B cell (primary cell): ENCODE measurements around the gene TMEM132D. TPM values are rescaled to one million over a fixed set of nuclear protein-coding genes. Genes with fewer than 3 reads are reported as not detected.

ENCODE experiments used
- ATAC-seq: fragments of 200-7000 bp; cut with Tn5 transposase; one replicate; pipeline ENCODE4 v1.10.0; 2021; ENCODE audit warnings: low read depth, mild to moderate bottlenecking, moderate number of reproducible peaks, moderate library complexity
- CTCF ChIA-PET: fragments of 350-600 bp; sonication (Branson Sonifier 250); formaldehyde crosslinking; loops from one replicate; lab custom pipeline; 2021; ENCODE audit warnings: antibody characterized with exemption, inconsistent platforms; lab: Charles Lee
- POLR2A ChIA-PET: fragments of 350-600 bp; sonication (Branson Sonifier 250); formaldehyde crosslinking; loops from one replicate; lab custom pipeline; 2021; ENCODE audit warnings: antibody characterized with exemption; lab: Charles Lee
- DNase-seq: peaks from one replicate; pipeline ENCODE4 v3.0.0; 2013
- H2AFZ ChIP-seq: 2 replicates; pipeline ENCODE4 v1.6.1; 2012; ENCODE audit warnings: mild to moderate bottlenecking, low read depth, low read length; ENCODE audit not compliant: insufficient read depth, poor library complexity, severe bottlenecking
- H3K27ac ChIP-seq, 2 donors: 1 replicate in 1 of 2; 2 replicates in 1 of 2; pipeline ENCODE4 v1.5.1; 2012 to 2013; ENCODE audit warnings: low read length in 2 of 2, mild to moderate bottlenecking in 2 of 2, moderate library complexity in 1 of 2
- H3K27me3 ChIP-seq, 4 experiments: fragments of 200-600 bp in 1 of 4; sonication (generic) in 1 of 4; replicated peaks in 1 of 4; 1 replicate in 2 of 4; 2 replicates in 2 of 4; pipeline versions ENCODE4 v1.6.1 to v1.7.0; 2013 to 2016; ENCODE audit warnings: low read length in 3 of 4, mild to moderate bottlenecking in 2 of 4, mixed read lengths in 1 of 4, moderate library complexity in 1 of 4; ENCODE audit not compliant: insufficient read depth in 4 of 4, control insufficient read depth in 3 of 4; ENCODE audit errors: control extremely low read depth in 1 of 4
- H3K36me3 ChIP-seq, 2 experiments: replicated peaks in 1 of 2; 1 replicate in 1 of 2; 2 replicates in 1 of 2; pipeline versions ENCODE4 v1.6.1 to v1.7.1; 2013; ENCODE audit warnings: low read length in 1 of 2; ENCODE audit not compliant: insufficient read depth in 2 of 2, control insufficient read depth in 1 of 2; ENCODE audit errors: control extremely low read depth in 1 of 2, extremely low read depth in 1 of 2
- H3K4me1 ChIP-seq, 2 donors: fragments of 200-600 bp in 1 of 2; sonication (generic) in 1 of 2; 1 replicate in 1 of 2; 2 replicates in 1 of 2; pipeline versions ENCODE4 v1.5.1 to v1.6.1; 2013 to 2017; ENCODE audit warnings: low read length in 2 of 2; ENCODE audit not compliant: control insufficient read depth in 2 of 2, insufficient read depth in 2 of 2
- H3K4me2 ChIP-seq: replicated peaks from 2 replicates; pipeline ENCODE3; 2012; ENCODE audit warnings: mild to moderate bottlenecking, low read depth, low read length; ENCODE audit not compliant: poor library complexity, severe bottlenecking
- H3K4me3 ChIP-seq, 5 experiments: fragments of 200-600 bp in 1 of 5; sonication (generic) in 1 of 5; 1 replicate in 3 of 5; 2 replicates in 2 of 5; pipeline versions ENCODE4 v1.5.1 to v1.7.0; 2011 to 2016; ENCODE audit warnings: low read length in 4 of 5, mild to moderate bottlenecking in 4 of 5, low read depth in 2 of 5, control low read depth in 1 of 5, moderate library complexity in 1 of 5; ENCODE audit not compliant: insufficient read depth in 1 of 5; ENCODE audit errors: control extremely low read depth in 1 of 5, extremely low read depth in 1 of 5
- H3K79me2 ChIP-seq: fragments of 200-600 bp; sonication (generic); one replicate; pipeline ENCODE4 v1.6.0; 2016; ENCODE audit warnings: low read length; ENCODE audit not compliant: control insufficient read depth, insufficient read depth
- H3K9ac ChIP-seq: fragments of 200-600 bp; sonication (generic); 2 replicates; pipeline ENCODE4 v1.6.1; 2017; ENCODE audit warnings: mild to moderate bottlenecking, low read length, moderate library complexity
- H3K9me3 ChIP-seq, 3 donors: one replicate each; pipeline versions ENCODE4 v1.6.1 to v1.7.1; 2013; ENCODE audit warnings: low read length in 2 of 3; ENCODE audit not compliant: control insufficient read depth in 2 of 3, insufficient read depth in 1 of 3; ENCODE audit errors: control extremely low read depth in 1 of 3
- H4K20me1 ChIP-seq: 2 replicates; pipeline ENCODE4 v1.6.0; 2012; ENCODE audit warnings: mild to moderate bottlenecking, low read length; ENCODE audit not compliant: insufficient read depth, control insufficient read depth, poor library complexity, severe bottlenecking
- H3K27ac Mint-ChIP-seq: one replicate; pipeline ENCODE4 v1.8.0; 2021; ENCODE audit warnings: mixed read lengths
- H3K27me3 Mint-ChIP-seq: one replicate; pipeline ENCODE4 v1.8.0; 2021; ENCODE audit warnings: mixed read lengths
- H3K4me1 Mint-ChIP-seq: one replicate; pipeline ENCODE4 v1.8.0; 2021; ENCODE audit warnings: mixed read lengths
- H3K4me3 Mint-ChIP-seq: one replicate; pipeline ENCODE4 v1.8.0; 2021; ENCODE audit warnings: mixed read lengths
- H3K9me3 Mint-ChIP-seq: one replicate; pipeline ENCODE4 v1.8.0; 2022; ENCODE audit warnings: mixed read lengths; ENCODE audit not compliant: insufficient read depth
- EZH2 ChIP-seq: IDR thresholded peaks from 2 replicates; pipeline ENCODE4 v1.6.1; 2012; ENCODE audit warnings: borderline replicate concordance, low read depth, mild to moderate bottlenecking, moderate library complexity, low read length; ENCODE audit not compliant: insufficient read depth, poor library complexity, severe bottlenecking
- WGBS: methylation state at CpG from one replicate; pipeline ENCODE4 v1.1.5; 2013; ENCODE audit warnings: missing lambda C conversion rate; ENCODE audit not compliant: insufficient coverage; 5-methylcytosine and 5-hydroxymethylcytosine counted together
- intact Hi-C: fragments of 100-400 bp; cut with micrococcal nuclease; formaldehyde crosslinking; loops from one replicate; pipeline ENCODE4 v1.10.0; 2022
- polyA plus RNA-seq: library from polyadenylated mRNA; depleted of rRNA; stranded (reverse); fragments of >200 nt; gene quantifications from 2 replicates; pipeline ENCODE4 v1.2.3, GENCODE V29; 2012
- total RNA-seq, 2 donors: library from RNA; stranded (reverse); fragments of 120-200 nt in 1 of 2; gene quantifications; 1 replicate in 1 of 2; 2 replicates in 1 of 2; pipeline versions ENCODE4 v1.2.3 to v1.2.4, GENCODE V29; 2013 to 2022
- TF ChIP-seq, protein P1 (sequence below): fragments of 200-600 bp; IDR thresholded peaks from one replicate; pipeline ENCODE4 v1.8.0; 2022; ENCODE audit warnings: antibody characterized with exemption, mild to moderate bottlenecking

The TMEM132D gene
- total and polyA plus RNA-seq, 2 donors (not counting 1 experiment from before 2014, with no cell fraction given), result not detected

DNA sequence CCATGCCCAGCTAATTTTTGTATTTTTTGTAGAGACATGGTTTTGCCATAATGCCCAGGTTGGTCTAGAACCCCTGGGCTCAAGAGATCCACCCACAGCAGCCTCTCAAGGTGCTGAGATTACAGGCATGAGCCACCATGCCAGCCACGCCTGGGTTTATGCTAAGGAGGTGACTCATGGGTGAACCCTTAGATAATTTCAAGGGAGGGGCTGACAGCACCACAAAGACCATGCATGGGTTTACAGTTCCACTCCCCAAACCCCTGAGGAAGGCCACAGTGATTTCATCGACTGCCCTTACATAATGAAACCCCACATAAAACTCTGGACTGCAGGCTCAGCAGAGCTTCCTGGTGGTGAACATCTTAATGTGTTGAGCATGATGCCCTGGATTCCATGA is 33.7 kb downstream of the TMEM132D start:
- intact Hi-C loops, result no loop called here
- no peak overlapping the region for H2AFZ ChIP-seq
- ChIA-PET POLR2A (no interaction called here), CTCF (no interaction called here)
- peaks cover 0 to 8% (median 1%) of the 10 kb centered on the region in 3 donors for H3K9me3 ChIP-seq
- Mint-ChIP-seq H3K4me1 (no peaks in the 10 kb centered on the region), H3K4me3 (no peak overlapping the region), H3K27ac (no peak overlapping the region), H3K9me3 (peaks cover 7% of the 10 kb centered on the region), H3K27me3 (no peaks in the 10 kb centered on the region)
- no peak overlapping the region for H3K4me3 ChIP-seq
- no peak overlapping the region for H3K4me2 ChIP-seq
- H3K9ac ChIP-seq, result no peak overlapping the region
- H3K4me1 ChIP-seq, result no peaks in the 10 kb centered on the region
- H3K27ac ChIP-seq, result no peak overlapping the region
- H3K36me3 ChIP-seq, result no peaks in the 10 kb centered on the region
- DNase-seq, result no peak
- no peaks in the 10 kb centered on the region for H3K79me2 ChIP-seq
- TF ChIP-seq EZH2, result no peak
- TF ChIP-seq, protein P1, sequence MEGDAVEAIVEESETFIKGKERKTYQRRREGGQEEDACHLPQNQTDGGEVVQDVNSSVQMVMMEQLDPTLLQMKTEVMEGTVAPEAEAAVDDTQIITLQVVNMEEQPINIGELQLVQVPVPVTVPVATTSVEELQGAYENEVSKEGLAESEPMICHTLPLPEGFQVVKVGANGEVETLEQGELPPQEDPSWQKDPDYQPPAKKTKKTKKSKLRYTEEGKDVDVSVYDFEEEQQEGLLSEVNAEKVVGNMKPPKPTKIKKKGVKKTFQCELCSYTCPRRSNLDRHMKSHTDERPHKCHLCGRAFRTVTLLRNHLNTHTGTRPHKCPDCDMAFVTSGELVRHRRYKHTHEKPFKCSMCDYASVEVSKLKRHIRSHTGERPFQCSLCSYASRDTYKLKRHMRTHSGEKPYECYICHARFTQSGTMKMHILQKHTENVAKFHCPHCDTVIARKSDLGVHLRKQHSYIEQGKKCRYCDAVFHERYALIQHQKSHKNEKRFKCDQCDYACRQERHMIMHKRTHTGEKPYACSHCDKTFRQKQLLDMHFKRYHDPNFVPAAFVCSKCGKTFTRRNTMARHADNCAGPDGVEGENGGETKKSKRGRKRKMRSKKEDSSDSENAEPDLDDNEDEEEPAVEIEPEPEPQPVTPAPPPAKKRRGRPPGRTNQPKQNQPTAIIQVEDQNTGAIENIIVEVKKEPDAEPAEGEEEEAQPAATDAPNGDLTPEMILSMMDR, result no peak
- no peaks in the 10 kb centered on the region for H4K20me1 ChIP-seq
- 80% methylated on average over 1 of the region's 2 CpGs for WGBS
- H3K27me3 ChIP-seq, result no peaks in the 10 kb centered on the region
- no peak for ATAC-seq

DNA sequence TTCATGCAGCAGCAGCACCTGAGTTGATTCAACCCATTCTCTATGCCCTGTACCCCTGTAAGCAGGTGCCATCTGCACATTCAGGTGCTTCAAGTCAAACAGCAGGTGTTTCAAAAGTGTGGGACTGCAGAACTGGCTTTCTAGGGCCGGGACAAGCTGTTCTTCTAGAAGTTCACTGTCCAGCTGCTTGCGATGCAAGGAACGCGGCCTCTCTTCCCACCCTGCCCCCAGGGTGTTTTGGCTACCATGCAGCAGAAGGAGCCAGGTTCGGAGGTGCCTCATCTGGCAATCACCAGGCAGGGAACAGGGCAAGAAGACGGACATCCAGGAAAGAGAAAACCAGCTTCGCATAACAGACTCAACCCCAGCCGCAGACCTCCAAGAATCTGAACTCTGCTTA is 35.2 kb downstream of the TMEM132D start:
- Histone ChIP-seq H3K27me3 (no peaks in the 10 kb centered on the region), H3K9ac (no peak overlapping the region), H3K9me3 (peaks cover 0 to 6% (median 0%) of the 10 kb centered on the region in 3 donors), H3K4me2 (no peak overlapping the region), H3K27ac (no peak overlapping the region), H3K4me1 (no peaks in the 10 kb centered on the region), H3K36me3 (no peaks in the 10 kb centered on the region), H3K4me3 (no peak overlapping the region), H2AFZ (no peak overlapping the region), H3K79me2 (no peaks in the 10 kb centered on the region), H4K20me1 (no peaks in the 10 kb centered on the region)
- DNase-seq, result no peak
- no peak overlapping the region for H3K4me3 Mint-ChIP-seq
- H3K9me3 Mint-ChIP-seq, result peaks cover 7% of the 10 kb centered on the region
- POLR2A ChIA-PET, result no interaction called here
- no peaks in the 10 kb centered on the region for H3K4me1 Mint-ChIP-seq
- H3K27me3 Mint-ChIP-seq, result no peaks in the 10 kb centered on the region
- no peak for TF ChIP-seq EZH2
- TF ChIP-seq, protein P1, result no peak
- WGBS, result 93% methylated on average over 6 of the region's 8 CpGs
- no peak for ATAC-seq
- CTCF ChIA-PET, result no interaction called here
- intact Hi-C loops, result no loop called here
- no peak overlapping the region for H3K27ac Mint-ChIP-seq
